Activated T-helper 9 cell treated with anti-CD3 and anti-CD28 coated beads, Interleukin-2, amount 50 U/mL, for 16 hours (primary cell): Measurements from ENCODE around the gene ROBO3.

Source experiments
- DNase-seq: peaks from one replicate; pipeline ENCODE4 v3.0.0-alpha.2; 2020; ENCODE audit warnings: low read depth

The ROBO3 gene, protein sequence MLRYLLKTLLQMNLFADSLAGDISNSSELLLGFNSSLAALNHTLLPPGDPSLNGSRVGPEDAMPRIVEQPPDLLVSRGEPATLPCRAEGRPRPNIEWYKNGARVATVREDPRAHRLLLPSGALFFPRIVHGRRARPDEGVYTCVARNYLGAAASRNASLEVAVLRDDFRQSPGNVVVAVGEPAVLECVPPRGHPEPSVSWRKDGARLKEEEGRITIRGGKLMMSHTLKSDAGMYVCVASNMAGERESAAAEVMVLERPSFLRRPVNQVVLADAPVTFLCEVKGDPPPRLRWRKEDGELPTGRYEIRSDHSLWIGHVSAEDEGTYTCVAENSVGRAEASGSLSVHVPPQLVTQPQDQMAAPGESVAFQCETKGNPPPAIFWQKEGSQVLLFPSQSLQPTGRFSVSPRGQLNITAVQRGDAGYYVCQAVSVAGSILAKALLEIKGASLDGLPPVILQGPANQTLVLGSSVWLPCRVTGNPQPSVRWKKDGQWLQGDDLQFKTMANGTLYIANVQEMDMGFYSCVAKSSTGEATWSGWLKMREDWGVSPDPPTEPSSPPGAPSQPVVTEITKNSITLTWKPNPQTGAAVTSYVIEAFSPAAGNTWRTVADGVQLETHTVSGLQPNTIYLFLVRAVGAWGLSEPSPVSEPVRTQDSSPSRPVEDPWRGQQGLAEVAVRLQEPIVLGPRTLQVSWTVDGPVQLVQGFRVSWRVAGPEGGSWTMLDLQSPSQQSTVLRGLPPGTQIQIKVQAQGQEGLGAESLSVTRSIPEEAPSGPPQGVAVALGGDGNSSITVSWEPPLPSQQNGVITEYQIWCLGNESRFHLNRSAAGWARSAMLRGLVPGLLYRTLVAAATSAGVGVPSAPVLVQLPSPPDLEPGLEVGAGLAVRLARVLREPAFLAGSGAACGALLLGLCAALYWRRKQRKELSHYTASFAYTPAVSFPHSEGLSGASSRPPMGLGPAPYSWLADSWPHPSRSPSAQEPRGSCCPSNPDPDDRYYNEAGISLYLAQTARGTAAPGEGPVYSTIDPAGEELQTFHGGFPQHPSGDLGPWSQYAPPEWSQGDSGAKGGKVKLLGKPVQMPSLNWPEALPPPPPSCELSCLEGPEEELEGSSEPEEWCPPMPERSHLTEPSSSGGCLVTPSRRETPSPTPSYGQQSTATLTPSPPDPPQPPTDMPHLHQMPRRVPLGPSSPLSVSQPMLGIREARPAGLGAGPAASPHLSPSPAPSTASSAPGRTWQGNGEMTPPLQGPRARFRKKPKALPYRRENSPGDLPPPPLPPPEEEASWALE (N-terminal part only)

DNA sequence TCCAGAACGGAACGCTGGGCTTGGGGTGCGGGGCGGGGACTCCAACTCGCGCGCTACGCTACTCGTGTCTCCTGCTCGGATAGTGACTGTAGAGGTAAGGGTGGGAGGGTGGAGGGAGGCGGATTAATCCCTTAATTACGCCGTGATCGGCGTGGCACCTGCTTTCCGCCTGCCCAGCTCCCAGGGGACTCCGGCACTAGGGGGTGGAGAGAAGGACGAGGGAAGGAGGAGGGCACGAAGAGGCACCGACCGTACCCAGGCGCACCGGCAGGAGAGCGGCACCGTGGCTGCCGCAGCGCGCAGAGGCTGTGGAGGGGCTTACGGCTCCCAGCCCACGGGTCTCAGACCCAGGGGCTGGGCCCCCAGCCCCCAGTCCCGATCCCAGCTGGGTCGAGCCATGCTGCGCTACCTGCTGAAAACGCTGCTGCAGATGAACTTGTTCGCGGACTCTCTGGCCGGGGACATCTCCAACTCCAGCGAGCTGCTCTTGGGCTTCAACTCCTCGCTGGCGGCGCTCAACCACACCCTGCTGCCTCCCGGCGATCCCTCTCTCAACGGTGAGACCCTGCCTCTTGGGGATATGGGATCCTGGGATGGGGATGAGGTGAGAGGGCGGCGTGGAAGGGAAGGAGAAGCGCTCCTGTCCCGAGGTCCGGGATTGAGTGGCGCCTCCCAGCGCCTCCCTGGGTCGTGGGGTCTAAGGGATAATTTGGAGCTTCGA lies at the start of gene ROBO3:
TSS of gene ROBO3 (plus strand) at position 252 of the 721 bp plus-strand sequence. CDS start at position 398, 146 bp downstream.
- no peak for DNase-seq

DNA sequence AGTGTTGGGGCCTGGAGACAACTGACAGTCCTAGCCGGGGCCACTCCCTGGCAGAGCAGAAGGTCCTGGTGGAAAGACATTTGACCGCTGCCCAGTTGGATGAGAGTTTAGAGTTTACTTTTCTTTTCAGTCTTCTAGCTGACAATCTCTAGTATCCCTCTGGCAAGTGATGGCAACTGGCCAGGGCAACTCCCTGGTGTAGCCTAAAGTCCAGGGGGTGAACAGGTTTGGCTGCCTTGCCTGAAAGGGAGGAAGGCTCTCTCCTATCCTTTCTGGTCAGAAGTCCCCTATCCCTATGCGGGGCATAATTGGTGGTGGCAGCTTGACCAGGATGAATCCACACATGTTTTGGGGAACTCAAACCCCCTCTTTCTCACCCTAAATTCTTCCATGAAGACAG lies 48.2 kb upstream of the ROBO3 start:
- DNase-seq = no peak

DNA sequence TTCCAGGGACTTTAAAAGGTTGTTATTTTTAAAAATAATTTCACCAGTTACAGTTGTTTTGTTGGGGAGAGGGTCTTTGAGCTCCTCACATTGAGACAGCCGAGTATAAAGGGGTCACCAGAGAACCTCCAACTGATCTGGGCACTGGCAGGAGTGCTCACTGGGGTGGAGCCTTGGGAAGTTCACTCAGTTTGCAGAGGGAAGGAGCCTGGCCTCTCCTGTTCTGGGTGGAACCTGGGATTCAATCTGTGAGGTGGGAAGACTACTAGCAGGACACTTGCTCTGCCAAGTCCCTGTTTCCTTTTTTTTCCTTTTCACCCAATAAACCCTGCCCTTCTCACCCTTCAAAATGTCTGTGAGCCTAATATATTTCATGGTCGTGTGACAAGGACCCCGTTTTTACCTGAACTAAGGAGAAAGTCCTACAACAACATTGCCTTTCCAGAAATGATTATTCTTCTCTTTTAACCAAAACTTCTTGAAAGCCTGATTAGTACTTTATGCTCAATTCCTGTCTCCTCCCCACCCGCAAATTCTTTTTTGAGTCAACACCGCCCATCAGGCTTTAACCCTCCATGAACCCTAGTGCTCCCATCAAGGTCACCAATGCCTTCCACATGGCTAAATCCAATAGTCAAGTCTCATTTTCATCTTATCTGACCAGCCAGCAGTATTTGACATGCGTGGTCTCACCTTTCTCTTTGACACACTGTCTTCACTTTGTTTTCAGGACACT lies 43.1 kb upstream of the ROBO3 start:
- DNase-seq = no peak

DNA sequence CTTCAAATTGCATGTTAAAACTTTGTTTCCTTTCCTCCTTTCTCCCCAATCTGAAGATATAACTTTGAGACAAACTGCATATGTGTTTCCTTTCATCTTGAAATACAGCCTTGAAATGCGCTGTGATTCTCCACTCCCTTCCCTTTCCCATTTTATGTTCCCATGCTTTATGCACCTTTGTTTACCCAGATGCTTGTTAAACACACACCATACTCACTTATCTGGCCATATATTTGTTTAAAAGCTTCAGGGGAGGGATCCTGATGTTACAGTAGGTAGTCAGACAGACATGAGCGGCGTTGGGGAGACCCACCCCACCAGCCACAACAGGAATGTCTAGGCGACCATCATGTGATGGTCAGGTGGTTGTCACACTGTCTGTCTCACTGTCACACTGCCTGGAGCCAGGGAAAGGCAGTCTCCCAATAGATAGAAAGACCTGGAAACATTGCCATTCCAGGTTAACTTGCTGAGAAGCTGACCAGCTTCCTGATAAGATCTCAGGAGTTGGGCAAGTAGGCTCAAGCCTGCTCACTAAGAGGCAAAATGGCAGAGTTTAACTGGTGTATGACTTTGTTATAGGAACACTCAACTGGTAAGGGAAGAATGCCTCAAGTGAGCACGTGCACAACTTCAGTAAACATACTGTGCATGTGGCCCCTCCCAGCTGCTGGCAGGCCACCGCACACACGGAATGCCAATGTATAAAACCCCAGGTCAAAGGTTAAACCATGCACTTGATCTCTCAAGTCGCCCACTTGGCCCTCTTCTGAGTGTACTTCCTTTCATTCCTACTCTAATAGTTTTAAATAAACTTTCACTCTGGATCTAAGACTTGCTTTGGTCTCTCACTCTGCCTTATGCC lies 41.5 kb upstream of the ROBO3 start:
- no peak for DNase-seq

DNA sequence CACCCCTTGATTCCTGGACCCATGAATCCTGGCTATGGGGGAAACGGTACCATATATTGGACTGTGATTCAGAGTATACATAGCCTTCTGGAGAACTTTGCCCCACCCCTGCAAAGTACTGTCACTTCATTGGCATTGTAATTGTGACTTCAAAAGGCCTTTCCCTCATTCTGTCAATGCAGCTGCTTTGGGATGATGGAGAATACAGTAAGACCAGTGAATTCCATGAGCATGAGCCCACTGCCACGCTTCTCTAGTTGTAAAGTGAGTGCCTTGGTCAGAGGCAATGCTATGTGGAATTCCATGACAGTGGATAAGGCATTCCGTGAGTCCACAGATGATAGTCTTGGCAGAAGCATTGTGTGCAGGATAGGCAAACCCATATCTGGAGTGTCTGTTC lies 39.4 kb upstream of the ROBO3 start:
- DNase-seq = no peak

DNA sequence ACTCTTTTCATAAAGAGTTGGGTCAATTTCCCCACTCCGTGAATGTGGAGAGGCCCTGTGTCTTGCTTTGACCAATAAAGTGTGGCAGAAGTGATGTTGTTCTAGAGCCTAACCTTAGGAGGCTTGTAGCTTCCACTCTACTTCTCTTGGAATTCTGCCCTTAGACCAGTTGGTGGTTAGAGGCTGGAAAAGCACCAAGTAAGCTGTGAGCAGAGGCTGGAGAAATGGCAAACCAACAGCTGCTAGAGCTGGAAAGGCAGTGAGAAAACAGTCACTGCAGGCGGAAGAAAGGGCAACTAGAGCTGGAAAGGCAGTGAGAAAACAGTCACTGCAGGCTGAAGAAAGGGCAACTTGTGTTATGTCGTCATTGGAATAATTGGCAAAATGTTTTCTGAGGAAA lies 35.2 kb upstream of the ROBO3 start:
- no peak for DNase-seq

DNA sequence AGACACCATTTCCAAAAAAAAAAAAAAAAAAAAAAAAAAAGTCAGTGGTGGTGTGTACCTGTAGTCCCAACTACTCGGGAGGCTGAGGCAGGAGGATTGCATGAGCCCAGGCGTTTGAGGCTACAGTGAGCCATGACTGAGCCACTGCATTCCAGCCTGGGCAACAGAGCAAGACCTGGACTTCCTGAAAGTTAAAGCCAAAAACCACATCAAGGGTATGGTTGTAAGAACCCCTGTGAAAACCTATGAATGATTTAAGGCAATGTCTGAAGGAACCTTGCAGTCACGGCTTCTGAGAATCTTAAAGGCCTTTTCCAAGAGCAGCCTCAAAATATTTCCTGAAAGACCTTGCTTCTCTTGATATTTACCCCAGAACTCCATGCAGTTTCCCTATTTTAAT lies 34.5 kb upstream of the ROBO3 start:
- no peak for DNase-seq

DNA sequence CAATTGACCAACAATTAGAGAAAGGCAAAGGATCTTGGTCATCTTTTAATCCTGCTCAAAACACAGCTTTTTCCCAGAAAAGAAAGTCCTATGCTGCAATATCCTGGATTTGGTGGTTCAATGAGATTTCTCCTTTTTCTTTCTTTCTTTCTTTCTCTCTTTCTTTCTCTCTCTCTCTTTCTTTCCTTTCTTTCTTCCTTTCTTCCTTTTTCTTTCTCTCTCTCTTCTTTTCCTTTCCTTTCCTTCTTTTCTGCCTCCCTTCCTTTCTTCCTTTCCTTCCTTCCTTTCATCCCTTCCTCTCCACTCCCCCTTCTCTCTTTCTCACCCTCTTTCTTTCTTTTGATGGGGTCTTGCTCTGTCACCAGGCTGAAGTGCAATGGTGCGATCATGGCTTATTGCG lies 33.3 kb upstream of the ROBO3 start:
- DNase-seq = no peak

DNA sequence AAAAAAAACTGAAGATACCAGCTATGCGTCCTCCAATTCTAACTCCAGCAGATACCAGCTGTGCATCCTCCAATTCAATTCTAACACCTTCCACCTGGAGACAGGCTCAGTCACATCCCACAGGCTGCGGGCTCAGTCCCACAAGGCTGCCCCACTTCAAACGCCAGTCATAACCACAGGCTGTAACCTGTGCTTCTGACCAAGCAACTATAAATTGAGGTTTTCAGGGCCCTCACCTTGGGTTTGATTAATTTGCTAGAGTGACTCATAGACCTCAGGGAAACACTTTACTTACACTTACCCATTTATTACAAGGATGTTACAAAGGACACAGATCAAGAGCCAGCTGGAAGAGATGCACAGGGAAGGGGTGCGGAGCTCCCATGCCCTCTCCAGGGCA lies 32.7 kb upstream of the ROBO3 start:
- DNase-seq = no peak

DNA sequence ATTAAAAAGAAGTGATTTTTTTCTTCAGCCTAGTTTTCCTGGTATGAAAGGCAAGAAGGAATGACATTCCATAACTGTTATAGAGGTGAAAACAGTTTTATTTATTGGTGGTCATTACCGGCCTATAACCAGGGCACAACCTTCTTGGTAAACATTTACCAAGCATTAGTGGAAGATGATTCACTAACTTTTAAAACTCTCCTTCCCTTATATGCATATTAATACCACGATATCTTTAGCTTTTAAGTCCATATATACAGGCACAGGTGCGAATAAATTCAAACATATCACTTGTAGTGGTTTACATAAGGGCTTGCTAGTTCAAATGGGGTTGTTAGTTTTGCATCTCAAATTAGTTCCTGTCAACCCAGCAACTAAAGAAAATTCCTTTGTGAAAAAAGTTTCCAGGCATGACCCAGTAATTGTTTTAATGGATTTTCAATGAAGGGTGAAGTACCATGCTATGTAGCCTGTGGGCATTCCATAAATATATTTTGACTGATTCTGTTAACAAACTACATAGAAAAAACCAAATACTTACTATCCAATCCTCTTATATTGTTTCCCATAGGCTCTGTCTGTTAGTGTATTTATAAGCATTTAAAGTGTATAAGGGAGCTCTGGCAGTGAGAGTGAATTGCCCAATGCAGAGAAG lies 30.6 kb upstream of the ROBO3 start:
- DNase-seq = no peak

DNA sequence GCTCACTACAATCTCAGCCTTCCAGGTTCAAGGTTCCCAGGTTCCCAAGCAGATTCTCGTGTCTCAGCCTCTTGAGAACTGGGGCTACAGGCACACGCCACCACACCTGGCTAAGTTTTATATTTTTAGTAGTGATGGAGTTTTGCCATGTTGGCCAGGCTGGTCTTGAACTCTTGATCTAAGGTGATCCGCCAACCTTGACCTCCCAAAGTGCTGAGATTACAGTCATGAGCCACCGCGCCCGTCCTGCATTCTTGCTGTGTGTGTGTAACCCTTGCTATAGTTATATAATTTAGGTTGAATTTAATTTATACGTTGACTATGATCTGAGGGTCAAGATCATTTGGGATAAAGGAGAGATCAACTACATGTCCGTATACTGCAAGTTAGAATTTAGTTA lies 29.3 kb upstream of the ROBO3 start:
- no peak for DNase-seq

DNA sequence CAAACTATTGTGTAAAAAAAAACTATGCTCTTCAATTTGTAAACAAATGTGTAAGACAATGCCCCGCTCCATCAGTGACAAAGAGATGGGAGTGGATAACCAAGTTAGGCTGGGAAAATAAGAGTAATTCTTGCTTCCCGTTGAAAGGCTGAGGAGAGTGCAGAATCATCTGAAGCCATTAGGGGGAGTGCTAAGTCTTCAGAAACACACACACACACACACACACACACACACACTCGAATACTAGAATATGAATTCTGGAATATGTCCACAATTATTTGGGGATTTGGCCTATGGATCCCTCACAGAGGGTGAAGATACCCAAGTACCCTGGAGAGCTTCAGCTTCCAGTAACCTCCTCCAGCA lies 27.8 kb upstream of the ROBO3 start:
- DNase-seq = no peak

DNA sequence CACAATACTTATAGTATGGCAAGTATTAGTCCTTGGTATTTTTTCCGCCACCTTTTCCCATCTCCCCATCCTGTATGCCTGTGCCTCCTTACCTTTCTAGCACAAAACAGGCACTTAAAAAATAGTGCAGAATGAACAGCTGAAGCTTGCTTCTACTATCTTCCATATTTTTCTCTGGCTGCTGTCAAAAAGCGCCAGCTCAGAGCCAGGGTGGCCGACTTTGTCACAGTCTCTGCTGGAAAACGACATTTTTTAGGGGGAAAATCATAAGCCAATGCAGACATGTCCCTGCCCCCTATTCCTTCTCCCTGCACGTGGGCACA lies 26.5 kb upstream of the ROBO3 start:
- DNase-seq = no peak

DNA sequence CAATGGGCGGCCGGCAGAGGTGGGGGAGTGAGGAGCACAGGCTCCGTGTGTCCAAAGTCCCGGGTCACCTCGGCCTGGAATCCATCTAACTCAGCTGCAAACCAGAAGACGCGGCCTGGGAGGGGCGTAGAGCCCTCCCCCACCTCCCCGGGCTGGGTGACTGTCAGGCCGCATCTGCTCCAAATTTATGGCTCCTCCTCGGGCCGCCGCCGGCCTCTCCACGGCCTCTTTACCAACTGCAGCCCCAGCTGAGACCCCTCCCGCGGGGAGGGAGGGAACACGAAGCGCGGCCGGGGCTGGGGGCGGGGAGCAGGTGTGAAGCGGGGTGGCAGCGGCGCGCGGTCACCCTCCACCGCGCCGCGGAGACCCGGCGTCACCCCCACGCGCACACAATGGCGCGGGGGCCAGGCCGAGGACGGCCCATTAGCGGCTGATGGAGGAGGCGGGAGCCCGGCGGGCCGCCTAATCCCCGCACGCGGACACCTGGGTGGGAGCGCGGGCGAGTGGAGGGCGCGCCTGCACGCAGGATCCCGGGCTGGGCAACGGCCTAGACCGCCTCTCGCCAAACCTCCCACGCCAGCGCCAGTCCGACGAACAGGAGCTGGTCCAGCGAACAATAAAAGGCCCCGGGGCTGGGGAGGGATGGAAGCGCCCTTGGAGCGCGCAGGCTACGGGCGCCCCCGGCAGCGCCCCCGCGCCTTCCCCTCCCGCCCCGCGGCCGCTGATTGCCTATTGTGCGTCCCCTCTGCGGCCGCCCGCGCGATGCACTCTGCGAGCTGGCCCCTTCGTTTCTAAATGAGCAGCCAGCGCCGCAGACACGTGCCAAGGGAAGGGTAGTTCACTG lies 25.9 kb upstream of the ROBO3 start:
- DNase-seq = no peak

DNA sequence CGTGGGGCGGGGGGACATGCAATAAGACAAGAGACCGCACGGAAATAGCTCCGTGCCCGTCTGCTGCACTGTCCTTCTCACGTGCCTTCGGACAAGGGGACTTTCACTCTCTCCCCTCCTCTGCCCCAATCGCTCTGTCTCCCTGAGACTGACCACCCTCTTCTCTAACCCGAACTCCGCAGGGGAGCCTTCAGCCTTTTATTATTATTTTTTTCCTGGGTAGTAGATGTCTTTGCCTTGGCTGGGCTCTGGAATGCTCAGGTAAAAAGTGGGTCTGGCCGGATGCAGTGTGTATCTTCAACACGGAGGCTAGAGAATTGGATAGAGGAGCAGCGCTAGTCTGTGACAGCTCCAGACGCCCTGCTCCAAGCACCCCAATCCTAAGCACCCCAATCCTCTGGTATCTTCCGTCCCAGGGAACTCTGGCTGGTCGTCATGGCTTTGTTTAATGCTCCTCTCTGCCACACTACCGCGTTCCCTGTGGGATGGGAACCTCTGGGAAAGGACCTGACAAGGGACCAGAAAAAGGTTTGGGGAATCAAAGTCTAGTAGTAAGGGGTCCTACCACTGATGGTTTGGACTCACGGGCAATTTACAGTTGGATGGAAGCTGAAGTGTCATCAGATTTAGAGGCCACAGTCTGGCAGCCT lies 25.1 kb upstream of the ROBO3 start:
- no peak for DNase-seq

DNA sequence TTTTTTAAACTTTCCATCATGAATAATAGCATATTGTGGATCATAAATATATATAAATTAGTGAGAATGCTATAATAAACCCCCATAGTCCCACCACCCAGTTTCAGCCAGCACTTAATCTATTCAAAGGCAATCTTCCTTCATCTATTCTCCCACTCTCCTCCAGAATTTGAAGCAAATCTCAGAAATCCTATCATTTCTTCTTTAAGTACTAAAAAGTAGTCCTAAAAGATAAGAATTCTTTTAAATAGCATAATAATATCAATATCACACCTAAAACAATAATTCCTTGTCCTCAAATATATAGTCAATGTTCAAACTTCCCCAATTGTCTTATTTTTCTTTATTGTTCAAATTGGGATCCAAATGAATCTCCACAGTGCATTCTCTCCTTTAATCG lies 24.6 kb upstream of the ROBO3 start:
- DNase-seq = no peak

DNA sequence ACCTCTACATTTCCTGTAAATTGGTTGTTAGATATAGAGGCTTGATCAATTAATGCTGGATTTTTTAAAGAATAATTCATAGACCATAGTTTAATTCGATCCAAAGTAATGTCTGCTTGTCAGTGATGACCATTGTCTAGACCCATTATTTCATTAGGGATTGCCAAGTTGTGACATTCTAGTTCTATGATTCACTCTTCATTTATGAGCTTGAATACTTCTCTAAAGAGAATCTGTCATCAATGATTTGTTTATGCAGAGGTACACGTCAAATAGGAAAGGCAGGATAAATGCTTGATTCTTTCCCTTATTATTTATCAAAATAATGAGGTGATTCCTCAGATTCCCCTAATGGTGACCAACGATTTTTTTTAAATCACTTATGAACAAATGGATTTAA lies 24.0 kb upstream of the ROBO3 start:
- no peak for DNase-seq

DNA sequence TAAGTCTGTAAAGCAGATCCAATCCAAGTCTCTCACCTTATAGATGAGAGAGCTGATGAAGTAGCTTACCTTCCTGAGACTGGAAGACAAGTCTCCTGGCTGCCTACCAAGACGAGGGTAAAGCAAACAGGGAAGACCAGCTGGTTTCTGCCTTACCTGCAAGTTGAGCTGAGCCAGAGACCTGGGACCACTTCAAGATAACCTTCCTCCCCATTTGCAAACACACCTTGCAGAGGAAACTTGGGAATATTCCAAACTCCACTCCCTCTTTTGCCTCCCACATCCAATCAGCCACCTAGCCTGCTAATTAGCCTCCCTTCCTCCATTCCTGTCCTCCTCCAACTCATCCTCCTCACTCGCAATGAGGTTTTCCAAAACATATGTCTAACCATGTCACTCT lies 23.4 kb upstream of the ROBO3 start:
- DNase-seq = no peak
